Colonic mucosa (tissue), 4 donors: ENCODE results near the gene EGFLAM. TPM values are rescaled to one million over a fixed set of nuclear protein-coding genes. Genes with fewer than 3 reads are reported as not detected.

Experiments
- DNase-seq: peaks from one replicate; pipeline ENCODE4 v3.0.0-alpha.2; 2020
- H3K27ac ChIP-seq: fragments of 200-600 bp; one replicate; pipeline ENCODE4 v1.8.0; 2021
- H3K27me3 ChIP-seq: fragments of 200-600 bp; one replicate; pipeline ENCODE4 v1.8.0; 2021
- H3K36me3 ChIP-seq: fragments of 200-600 bp; one replicate; pipeline ENCODE4 v1.8.0; 2021
- H3K4me1 ChIP-seq: fragments of 200-600 bp; one replicate; pipeline ENCODE4 v1.8.0; 2021; ENCODE audit warnings: mild to moderate bottlenecking
- H3K4me3 ChIP-seq: fragments of 200-600 bp; one replicate; pipeline ENCODE4 v1.8.0; 2021
- H3K9ac ChIP-seq, 2 donors: one replicate each; pipeline ENCODE4 v1.7.0; 2013; ENCODE audit warnings: control low read depth in 2 of 2, low read depth in 2 of 2, low read length in 2 of 2
- H3K9me3 ChIP-seq: fragments of 200-600 bp; one replicate; pipeline ENCODE4 v1.8.0; 2021
- intact Hi-C: fragments of 100-400 bp; cut with DNase I; formaldehyde crosslinking; loops from one replicate; pipeline ENCODE4 v1.14.1; 2022
- total RNA-seq, 2 donors: library from RNA; stranded (reverse); fragmentation: NEBNext Ultra II Directional in 1 of 2; extraction: Animal tissue kit (Norgen Biotek cat#: 25700) in 1 of 2; gene quantifications; one replicate each; pipeline ENCODE4 v1.2.1, GENCODE V29; 2021
- TF ChIP-seq, protein P1 (sequence below): fragments of 200-600 bp; IDR thresholded peaks from one replicate; pipeline ENCODE4 v1.8.0; 2022; ENCODE audit warnings: antibody characterized with exemption, mild to moderate bottlenecking
- donor health status: healthy.
- donor health status: DM: no; HTN: no; CAD: no.
- donor health status: DM: no; HTN: no; CAD: no.

EGFLAM gene
- total RNA-seq, 2 donors from 2014 or later, result 0.40 to 2.0 TPM

DNA sequence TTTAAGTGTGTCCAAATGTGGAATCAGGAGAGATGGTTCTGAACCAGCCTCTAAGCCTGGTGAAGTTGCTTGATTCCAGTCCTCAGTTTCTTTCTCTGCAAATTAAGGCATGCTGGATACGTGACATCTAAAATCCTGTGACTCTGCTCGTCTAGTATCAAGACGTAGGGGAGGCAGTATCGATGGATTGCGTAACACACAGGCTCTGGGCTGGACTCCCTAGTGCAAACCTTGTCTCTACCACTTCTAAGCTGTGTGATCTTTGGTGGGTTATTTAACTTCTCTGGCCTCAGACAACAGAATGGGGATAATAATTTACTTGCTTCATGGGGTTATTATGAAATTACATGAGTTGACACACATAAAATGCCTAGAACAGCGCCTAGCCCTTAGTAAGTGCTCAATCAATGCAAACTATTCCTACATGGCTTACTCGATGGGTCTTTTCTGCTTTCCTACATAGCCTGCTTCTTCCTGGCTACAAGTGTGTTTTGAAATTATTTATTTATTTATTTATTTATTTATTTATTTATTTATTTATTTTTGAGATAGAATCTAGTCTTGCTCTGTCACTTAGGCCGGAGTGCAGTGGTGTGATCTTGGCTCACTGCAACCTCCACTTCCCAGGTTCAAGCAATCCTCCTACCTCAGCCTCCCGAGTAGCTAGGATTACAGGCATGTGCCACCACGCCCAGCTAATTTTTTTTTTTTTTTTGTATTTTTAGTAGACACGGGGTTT is 102.1 kb downstream of the EGFLAM start:
- intact Hi-C loops, result no loop called here
- H3K9me3 ChIP-seq, result no peaks in the 10 kb centered on the region
- no peak overlapping the region for H3K9ac ChIP-seq
- no peaks in the 10 kb centered on the region for H3K27me3 ChIP-seq
- H3K4me3 ChIP-seq, result no peak overlapping the region
- DNase-seq, result no peak
- no peaks in the 10 kb centered on the region for H3K36me3 ChIP-seq
- TF ChIP-seq, protein P1, sequence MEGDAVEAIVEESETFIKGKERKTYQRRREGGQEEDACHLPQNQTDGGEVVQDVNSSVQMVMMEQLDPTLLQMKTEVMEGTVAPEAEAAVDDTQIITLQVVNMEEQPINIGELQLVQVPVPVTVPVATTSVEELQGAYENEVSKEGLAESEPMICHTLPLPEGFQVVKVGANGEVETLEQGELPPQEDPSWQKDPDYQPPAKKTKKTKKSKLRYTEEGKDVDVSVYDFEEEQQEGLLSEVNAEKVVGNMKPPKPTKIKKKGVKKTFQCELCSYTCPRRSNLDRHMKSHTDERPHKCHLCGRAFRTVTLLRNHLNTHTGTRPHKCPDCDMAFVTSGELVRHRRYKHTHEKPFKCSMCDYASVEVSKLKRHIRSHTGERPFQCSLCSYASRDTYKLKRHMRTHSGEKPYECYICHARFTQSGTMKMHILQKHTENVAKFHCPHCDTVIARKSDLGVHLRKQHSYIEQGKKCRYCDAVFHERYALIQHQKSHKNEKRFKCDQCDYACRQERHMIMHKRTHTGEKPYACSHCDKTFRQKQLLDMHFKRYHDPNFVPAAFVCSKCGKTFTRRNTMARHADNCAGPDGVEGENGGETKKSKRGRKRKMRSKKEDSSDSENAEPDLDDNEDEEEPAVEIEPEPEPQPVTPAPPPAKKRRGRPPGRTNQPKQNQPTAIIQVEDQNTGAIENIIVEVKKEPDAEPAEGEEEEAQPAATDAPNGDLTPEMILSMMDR, result no peak
- H3K27ac ChIP-seq, result no peak overlapping the region
- H3K4me1 ChIP-seq, result no peaks in the 10 kb centered on the region

DNA sequence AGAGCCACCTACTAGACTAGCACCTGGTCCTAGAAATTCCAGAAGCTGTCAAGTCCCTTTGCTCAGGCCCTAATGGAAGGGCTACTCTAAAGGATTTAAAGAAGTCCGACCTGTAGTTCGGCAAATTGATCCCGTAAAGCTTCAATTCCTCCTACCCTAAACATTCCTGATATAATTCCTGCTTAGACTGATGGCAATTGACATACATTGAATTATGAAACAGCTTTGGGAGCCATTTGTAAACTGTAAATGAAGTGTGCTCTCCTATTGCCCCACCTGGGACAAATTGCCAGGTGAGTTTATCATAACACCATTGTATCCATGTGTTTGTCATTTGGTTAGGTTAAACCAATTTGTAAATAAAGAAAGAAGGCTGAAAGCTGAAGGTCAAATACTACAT is 104.4 kb downstream of the EGFLAM start:
- intact Hi-C loops, result no loop called here
- no peaks in the 10 kb centered on the region for H3K9me3 ChIP-seq
- H3K36me3 ChIP-seq, result no peaks in the 10 kb centered on the region
- TF ChIP-seq, protein P1, result no peak
- H3K4me1 ChIP-seq, result no peaks in the 10 kb centered on the region
- no peaks in the 10 kb centered on the region for H3K27me3 ChIP-seq
- H3K4me3 ChIP-seq, result no peak overlapping the region
- no peak for DNase-seq
- no peak overlapping the region for H3K27ac ChIP-seq
- no peak overlapping the region for H3K9ac ChIP-seq

DNA sequence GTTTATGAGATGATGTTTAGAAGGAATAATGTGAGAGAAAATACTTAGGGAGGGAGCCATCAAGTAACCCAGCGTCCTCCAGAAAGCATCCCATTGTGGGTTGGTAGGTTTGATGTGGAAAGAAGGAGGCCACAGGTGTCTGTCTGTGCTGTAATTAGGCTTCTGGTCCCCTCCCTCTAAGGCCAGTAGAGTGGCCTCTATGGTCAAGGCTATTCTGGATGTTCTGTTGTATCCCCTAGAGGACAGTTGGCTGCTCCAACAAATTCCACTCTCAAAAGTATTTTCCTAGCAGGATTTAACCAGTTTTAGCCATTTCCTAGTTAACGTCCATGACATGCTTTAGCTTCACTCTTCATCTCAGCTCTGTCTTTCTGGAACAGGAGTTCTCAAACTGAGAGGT is 106.5 kb downstream of the EGFLAM start:
- H3K9ac ChIP-seq, result no peak overlapping the region
- H3K27me3 ChIP-seq, result no peaks in the 10 kb centered on the region
- DNase-seq, result no peak
- no peaks in the 10 kb centered on the region for H3K4me1 ChIP-seq
- TF ChIP-seq, protein P1, result no peak
- no peak overlapping the region for H3K4me3 ChIP-seq
- no peak overlapping the region for H3K27ac ChIP-seq
- H3K36me3 ChIP-seq, result no peaks in the 10 kb centered on the region
- H3K9me3 ChIP-seq, result no peaks in the 10 kb centered on the region
- intact Hi-C loops, result no loop called here

DNA sequence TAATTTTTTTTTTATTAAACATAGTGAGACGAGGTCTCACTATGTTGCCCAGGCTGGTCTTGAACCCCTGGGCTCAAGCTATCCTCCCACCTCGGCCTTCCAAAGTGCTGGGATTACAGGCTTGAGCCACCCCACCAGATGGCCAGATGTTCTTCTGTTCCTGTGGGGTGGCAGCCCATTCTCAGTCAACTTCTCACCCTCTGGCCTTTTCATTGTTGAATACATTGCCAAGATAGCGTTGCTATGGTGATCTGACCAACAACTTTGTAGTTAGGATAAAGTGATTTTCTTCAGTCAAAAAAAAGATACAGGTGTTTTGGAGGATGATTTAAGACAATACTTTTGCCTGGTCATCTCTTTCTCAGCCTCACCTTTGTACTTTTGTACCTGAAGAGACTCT is 109.1 kb downstream of the EGFLAM start:
- intact Hi-C loops, result no loop called here
- TF ChIP-seq, protein P1, result no peak
- no peak overlapping the region for H3K9ac ChIP-seq
- no peak for DNase-seq
- no peaks in the 10 kb centered on the region for H3K4me1 ChIP-seq
- H3K27ac ChIP-seq, result no peak overlapping the region
- H3K27me3 ChIP-seq, result no peaks in the 10 kb centered on the region
- H3K36me3 ChIP-seq, result no peaks in the 10 kb centered on the region
- no peaks in the 10 kb centered on the region for H3K9me3 ChIP-seq
- no peak overlapping the region for H3K4me3 ChIP-seq

DNA sequence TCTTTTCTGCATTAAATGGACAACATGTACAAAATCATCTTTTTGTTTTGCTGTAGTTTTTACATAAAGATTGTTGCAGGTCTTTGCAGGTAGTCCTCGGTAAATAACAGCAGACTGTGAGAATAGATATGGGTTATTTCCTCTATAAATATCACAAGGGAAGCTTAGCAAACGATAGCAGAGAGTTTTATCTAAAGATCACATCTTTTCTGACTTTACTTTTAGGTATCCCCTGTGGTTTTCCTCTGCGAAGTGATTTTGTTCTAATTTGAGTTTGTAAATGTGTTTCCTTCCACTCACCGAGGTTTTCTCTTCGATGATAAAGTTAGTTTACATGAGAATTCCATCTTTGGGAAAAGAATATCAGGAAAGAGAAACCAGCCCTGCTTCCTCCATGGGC is 109.6 kb downstream of the EGFLAM start:
- no peak overlapping the region for H3K4me3 ChIP-seq
- H3K36me3 ChIP-seq, result no peaks in the 10 kb centered on the region
- intact Hi-C loops, result no loop called here
- H3K9ac ChIP-seq, result no peak overlapping the region
- no peaks in the 10 kb centered on the region for H3K9me3 ChIP-seq
- no peaks in the 10 kb centered on the region for H3K27me3 ChIP-seq
- TF ChIP-seq, protein P1, result no peak
- H3K4me1 ChIP-seq, result no peaks in the 10 kb centered on the region
- H3K27ac ChIP-seq, result no peak overlapping the region
- DNase-seq, result no peak
